Stimulated activated CD8-positive, alpha-beta memory T cell treated with anti-CD3 and anti-CD28 coated beads, Interleukin-12 subunit alpha, Interleukin-12 subunit beta, amount 100 ng/mL, for 1 hour (primary cell): ENCODE results near the gene DHRSX.
"Not testable (repeated sequence)": the region's sequence is repeated elsewhere in the genome, so short reads cannot be mapped to it uniquely, and the experiment has no call there.

Source experiments
- DNase-seq: peaks from one replicate; pipeline ENCODE4 v3.0.0-alpha.2; 2020; ENCODE audit warnings: low read depth

The DHRSX gene

GRCh38 chrX:2315434-2315833 is 185.3 kb downstream of the DHRSX start:
- DNase-seq, result no peak

GRCh38 chrX:2314831-2315365 is 185.9 kb downstream of the DHRSX start:
- no peak for DNase-seq

GRCh38 chrX:2313864-2314640 is 186.7 kb downstream of the DHRSX start:
- no peak for DNase-seq

GRCh38 chrX:2312061-2312591 is 188.7 kb downstream of the DHRSX start:
- DNase-seq, result not testable (repeated sequence)

- DNase-seq, result no peak
These were observed 189.3 kb downstream of the DHRSX start for GRCh38 chrX:2311501-2311900.

GRCh38 chrX:2301901-2302300 is 198.9 kb downstream of the DHRSX start:
- no peak for DNase-seq

- no peak for DNase-seq
These were observed 200.9 kb downstream of the DHRSX start for GRCh38 chrX:2299871-2300270.

GRCh38 chrX:2286731-2287130 is 214.0 kb downstream of the DHRSX start:
- no peak for DNase-seq

- no peak for DNase-seq
These were observed 216.2 kb downstream of the DHRSX start for GRCh38 chrX:2284601-2285000.

- DNase-seq, result no peak
These were observed 216.6 kb downstream of the DHRSX start for GRCh38 chrX:2284133-2284532.

GRCh38 chrX:2283111-2283859 is 217.5 kb downstream of the DHRSX start:
- no peak for DNase-seq

- DNase-seq, result no peak
These were observed 218.2 kb downstream of the DHRSX start for GRCh38 chrX:2282490-2283090.

GRCh38 chrX:2272337-2272736 is 228.4 kb downstream of the DHRSX start:
- no peak for DNase-seq

- DNase-seq, result not testable (repeated sequence)
These were observed 229.2 kb downstream of the DHRSX start for GRCh38 chrX:2271595-2271994.

GRCh38 chrX:2270783-2271182 is 230.0 kb downstream of the DHRSX start:
- not testable (repeated sequence) for DNase-seq

GRCh38 chrX:2267890-2268289 is 232.9 kb downstream of the DHRSX start:
- DNase-seq, result no peak

GRCh38 chrX:2266445-2267349 is 234.1 kb downstream of the DHRSX start:
- no peak for DNase-seq

GRCh38 chrX:2265658-2266444 is 234.9 kb downstream of the DHRSX start:
- DNase-seq, result not testable (repeated sequence)

- DNase-seq, result no peak
These were observed 236.4 kb downstream of the DHRSX start for GRCh38 chrX:2264179-2265030.

GRCh38 chrX:2263203-2263602 is 237.6 kb downstream of the DHRSX start:
- DNase-seq, result no peak
